ENCODE data around the gene DENND1A. TPM values are rescaled to one million over a fixed set of nuclear protein-coding genes. Genes with fewer than 3 reads are reported as not detected.

The DENND1A gene
- total and polyA plus RNA-seq, 2 experiments from 2014 or later, result 13.1 to 14.5 TPM

DNA sequence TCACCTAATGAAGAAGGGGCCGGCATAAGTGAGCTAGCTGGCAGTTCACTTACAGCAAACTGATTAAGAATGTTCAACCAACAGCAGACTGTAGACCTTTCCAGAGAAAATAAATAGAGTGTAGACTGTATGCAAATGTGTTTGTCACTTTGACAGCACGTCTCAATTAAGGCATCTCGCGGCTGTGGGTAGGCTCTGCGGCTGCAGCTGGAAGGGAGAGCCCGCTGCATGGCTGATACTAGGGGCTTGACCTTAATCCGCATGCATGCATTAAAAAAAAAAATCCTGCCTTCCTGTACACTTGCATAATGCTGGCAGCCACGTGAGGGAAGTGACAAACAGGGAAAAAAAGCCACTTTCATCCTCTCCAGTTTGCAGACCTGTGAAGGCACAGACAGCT lies 491.6 kb downstream of the DENND1A start:
- Histone ChIP-seq H3K4me1 (ENCODE audit: low read depth) (peaks cover 18% of the 10 kb centered on the region), H3K36me3 (no peaks in the 10 kb centered on the region), H3K27ac (no peak overlapping the region), H3K9me3 (ENCODE audit: low read depth) (no peaks in the 10 kb centered on the region), H3K4me3 (no peak overlapping the region), H3K27me3 (no peaks in the 10 kb centered on the region)
- TF ChIP-seq, protein P1, sequence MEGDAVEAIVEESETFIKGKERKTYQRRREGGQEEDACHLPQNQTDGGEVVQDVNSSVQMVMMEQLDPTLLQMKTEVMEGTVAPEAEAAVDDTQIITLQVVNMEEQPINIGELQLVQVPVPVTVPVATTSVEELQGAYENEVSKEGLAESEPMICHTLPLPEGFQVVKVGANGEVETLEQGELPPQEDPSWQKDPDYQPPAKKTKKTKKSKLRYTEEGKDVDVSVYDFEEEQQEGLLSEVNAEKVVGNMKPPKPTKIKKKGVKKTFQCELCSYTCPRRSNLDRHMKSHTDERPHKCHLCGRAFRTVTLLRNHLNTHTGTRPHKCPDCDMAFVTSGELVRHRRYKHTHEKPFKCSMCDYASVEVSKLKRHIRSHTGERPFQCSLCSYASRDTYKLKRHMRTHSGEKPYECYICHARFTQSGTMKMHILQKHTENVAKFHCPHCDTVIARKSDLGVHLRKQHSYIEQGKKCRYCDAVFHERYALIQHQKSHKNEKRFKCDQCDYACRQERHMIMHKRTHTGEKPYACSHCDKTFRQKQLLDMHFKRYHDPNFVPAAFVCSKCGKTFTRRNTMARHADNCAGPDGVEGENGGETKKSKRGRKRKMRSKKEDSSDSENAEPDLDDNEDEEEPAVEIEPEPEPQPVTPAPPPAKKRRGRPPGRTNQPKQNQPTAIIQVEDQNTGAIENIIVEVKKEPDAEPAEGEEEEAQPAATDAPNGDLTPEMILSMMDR (IDR thresholded peaks at IDR 0.05; ENCODE audit: low read depth, low read length), result no peak
- peak in 1 of 2 donors; percentile 46 for DNase-seq (ENCODE audit: low read depth in 1 of 2, low spot score in 1 of 2)

DNA sequence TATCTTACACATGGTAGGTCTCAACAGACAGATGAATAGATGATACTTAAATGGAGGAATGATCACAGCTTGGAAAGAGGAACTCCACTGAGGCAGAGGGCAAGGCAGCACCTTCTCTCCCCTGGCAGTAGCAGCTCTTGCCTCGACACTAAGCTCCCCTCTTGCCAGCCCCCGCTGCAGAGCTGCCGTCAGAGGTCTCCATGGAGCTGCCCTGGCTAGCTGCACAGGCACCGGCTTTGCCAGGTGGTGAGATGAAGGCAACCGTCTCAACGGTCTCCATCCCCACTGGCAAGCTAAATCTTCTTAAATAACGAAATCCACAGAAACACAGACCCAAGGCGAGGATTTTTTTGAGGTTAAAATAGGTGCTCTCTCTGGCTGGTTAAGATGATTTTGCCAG lies 492.7 kb downstream of the DENND1A start:
- DNase-seq (ENCODE audit: low read depth in 1 of 2, low spot score in 1 of 2), result no peak
- Histone ChIP-seq H3K27ac (no peak overlapping the region), H3K27me3 (no peaks in the 10 kb centered on the region), H3K9me3 (ENCODE audit: low read depth) (no peaks in the 10 kb centered on the region), H3K36me3 (no peaks in the 10 kb centered on the region), H3K4me3 (no peak overlapping the region), H3K4me1 (ENCODE audit: low read depth) (peaks cover 18% of the 10 kb centered on the region)
- TF ChIP-seq, protein P1 (IDR thresholded peaks at IDR 0.05; ENCODE audit: low read depth, low read length), result no peak

DNA sequence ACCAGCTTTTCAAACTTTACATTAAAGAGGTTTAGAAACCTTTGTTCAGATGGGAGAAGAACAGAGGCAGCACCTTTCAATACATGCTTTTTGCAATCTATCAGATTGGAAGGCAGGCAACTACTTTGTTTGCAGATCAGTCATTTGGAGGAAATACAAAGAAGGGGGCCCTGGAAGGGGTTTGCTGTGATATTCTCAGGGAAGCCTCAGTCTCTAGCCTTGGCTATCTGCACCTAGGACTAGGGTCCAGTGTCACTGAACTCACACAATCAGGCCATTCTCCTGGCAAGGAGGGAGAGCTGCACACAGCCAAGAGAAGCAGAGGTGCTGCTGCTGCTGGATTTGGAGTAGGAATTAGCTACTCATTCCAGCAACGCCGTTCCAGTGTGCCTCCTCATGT lies 494.5 kb downstream of the DENND1A start:
- Histone ChIP-seq H3K9me3 (ENCODE audit: low read depth) (no peaks in the 10 kb centered on the region), H3K36me3 (no peaks in the 10 kb centered on the region), H3K4me1 (ENCODE audit: low read depth) (peaks cover 18% of the 10 kb centered on the region), H3K4me3 (no peak overlapping the region), H3K27me3 (no peaks in the 10 kb centered on the region), H3K27ac (no peak overlapping the region)
- TF ChIP-seq, protein P1 (IDR thresholded peaks at IDR 0.05; ENCODE audit: low read depth, low read length), result no peak
- no peak for DNase-seq (ENCODE audit: low read depth in 1 of 2, low spot score in 1 of 2)

DNA sequence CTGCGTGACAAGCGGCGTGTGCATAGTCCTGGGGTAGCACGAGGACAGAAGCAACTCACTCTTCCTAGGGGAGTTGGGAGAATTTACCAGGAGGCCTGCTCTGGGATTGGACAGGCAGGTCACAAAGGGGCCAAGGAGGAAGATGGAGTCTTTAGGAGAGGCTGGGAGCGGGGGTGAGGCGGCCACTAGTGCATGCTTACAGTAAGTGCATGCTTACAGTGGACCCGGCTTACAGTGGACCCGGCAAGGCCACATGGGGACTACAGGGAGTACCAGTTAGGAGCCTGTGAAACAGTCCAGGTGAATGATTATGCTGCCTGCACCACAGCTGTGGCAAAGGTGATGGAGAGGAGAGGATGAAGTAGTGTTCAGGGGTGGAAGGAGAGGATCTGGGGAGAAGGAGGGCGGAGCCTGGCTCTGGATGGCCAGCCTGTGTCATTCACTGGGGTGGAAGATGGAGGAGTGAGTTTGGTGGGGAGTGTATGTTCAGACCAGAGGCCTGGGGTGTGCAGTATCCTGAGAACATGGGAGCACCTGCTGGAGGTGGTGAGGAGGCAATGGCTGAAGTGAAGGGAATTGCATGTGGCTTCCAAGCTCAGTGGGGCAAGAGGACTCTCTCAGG lies 495.2 kb downstream of the DENND1A start:
- Histone ChIP-seq H3K27ac (no peak overlapping the region), H3K4me3 (no peak overlapping the region), H3K9me3 (ENCODE audit: low read depth) (no peaks in the 10 kb centered on the region), H3K27me3 (no peaks in the 10 kb centered on the region), H3K36me3 (no peaks in the 10 kb centered on the region), H3K4me1 (ENCODE audit: low read depth) (peaks cover 18% of the 10 kb centered on the region)
- TF ChIP-seq, protein P1 (IDR thresholded peaks at IDR 0.05; ENCODE audit: low read depth, low read length), result no peak
- DNase-seq (ENCODE audit: low read depth in 1 of 2, low spot score in 1 of 2), result peak in 1 of 2 donors; percentile 45

DNA sequence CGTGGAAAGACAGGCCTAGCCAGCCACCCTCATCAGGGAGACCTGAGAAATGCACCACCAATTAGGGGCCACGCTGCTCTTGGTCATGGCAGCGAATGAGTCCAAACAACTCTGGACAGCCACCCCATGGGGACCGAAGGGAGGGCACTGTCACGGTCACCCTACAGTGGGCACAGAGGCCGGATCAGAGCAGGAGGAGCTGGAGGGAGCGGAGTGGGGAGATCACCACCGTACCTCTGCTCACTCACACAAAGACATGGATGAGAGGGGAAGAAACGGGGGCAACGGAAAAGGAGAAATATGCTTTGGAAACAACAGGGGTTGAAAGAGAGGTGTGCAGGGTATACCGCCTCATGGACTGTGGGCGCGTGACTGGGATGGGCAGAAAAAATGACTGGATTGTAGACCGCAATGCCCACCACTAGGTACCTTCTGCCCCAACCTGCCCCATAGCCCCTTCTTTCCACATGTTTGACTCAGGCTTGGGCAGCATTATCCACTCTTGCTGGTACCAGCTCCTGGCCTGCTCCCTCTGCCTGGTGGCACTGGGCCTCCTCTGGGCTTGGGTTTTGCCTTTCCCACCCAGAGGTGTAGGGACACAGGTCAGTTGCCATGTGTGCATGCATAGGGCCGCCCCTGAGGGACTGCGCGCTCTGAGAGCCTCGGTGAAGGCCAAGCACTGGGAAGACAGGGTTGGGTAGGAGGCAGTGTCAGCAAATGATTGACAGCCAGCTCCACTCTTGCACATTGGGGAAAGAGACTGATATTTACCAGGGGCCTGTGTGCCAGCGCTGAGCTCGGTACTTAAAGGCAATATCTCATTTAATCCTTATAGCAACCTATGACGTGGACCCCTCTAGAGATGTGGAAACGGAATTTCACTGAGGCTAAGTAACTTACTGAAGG lies 497.3 kb downstream of the DENND1A start:
- Histone ChIP-seq H3K27me3 (no peaks in the 10 kb centered on the region), H3K4me1 (ENCODE audit: low read depth) (peaks cover 8% of the 10 kb centered on the region), H3K9me3 (ENCODE audit: low read depth) (no peaks in the 10 kb centered on the region), H3K36me3 (no peaks in the 10 kb centered on the region), H3K4me3 (no peak overlapping the region), H3K27ac (no peak overlapping the region)
- no peak for DNase-seq (ENCODE audit: low read depth in 1 of 2, low spot score in 1 of 2)
- TF ChIP-seq, protein P1 (IDR thresholded peaks at IDR 0.05; ENCODE audit: low read depth, low read length), result no peak
